HG02981 (cell line): ENCODE results near the gene PIK3R4.
A peak's percentile ranks its signal among the peaks of the same experiment; 100 is the strongest.

Experiments used
- ATAC-seq: cut with Tn5 transposase; IDR thresholded peaks from one replicate; pipeline ENCODE4 v1.9.1; 2021; ENCODE audit warnings: mild to moderate bottlenecking, moderate library complexity; ENCODE audit not compliant: unreplicated experiment

PIK3R4 gene

GRCh38 chr3:130688697-130689470, 57.7 kb downstream of the PIK3R4 start:
- ATAC-seq: no peak

- ATAC-seq: no peak
Measured at GRCh38 chr3:130688015-130688688, 58.5 kb downstream of the PIK3R4 start.

GRCh38 chr3:130687327-130687726, 59.3 kb downstream of the PIK3R4 start:
- no peak for ATAC-seq

- ATAC-seq: peak; percentile 53
Measured at GRCh38 chr3:130686833-130687232, 59.8 kb downstream of the PIK3R4 start.

GRCh38 chr3:130682131-130682530, 64.5 kb downstream of the PIK3R4 start:
- no peak for ATAC-seq

- ATAC-seq: no peak
Measured at GRCh38 chr3:130679218-130679617, 67.4 kb downstream of the PIK3R4 start.

GRCh38 chr3:130677343-130677742, 69.3 kb downstream of the PIK3R4 start:
- no peak for ATAC-seq

- ATAC-seq: no peak
Measured at GRCh38 chr3:130671545-130672312, 74.9 kb downstream of the PIK3R4 start.

GRCh38 chr3:130669740-130670139, 76.9 kb downstream of the PIK3R4 start:
- no peak for ATAC-seq

GRCh38 chr3:130663092-130663491, 83.5 kb downstream of the PIK3R4 start:
- ATAC-seq: no peak

GRCh38 chr3:130662501-130662996, 84.1 kb downstream of the PIK3R4 start:
- no peak for ATAC-seq

- no peak for ATAC-seq
Measured at GRCh38 chr3:130661140-130661891, 85.3 kb downstream of the PIK3R4 start.

GRCh38 chr3:130659911-130660310, 86.7 kb downstream of the PIK3R4 start:
- ATAC-seq: no peak

- no peak for ATAC-seq
Measured at GRCh38 chr3:130658678-130659077, 88.0 kb downstream of the PIK3R4 start.

GRCh38 chr3:130656627-130657026, 90.0 kb downstream of the PIK3R4 start:
- no peak for ATAC-seq

- no peak for ATAC-seq
Measured at GRCh38 chr3:130654921-130655320, 91.7 kb downstream of the PIK3R4 start.

GRCh38 chr3:130654091-130654490, 92.5 kb downstream of the PIK3R4 start:
- no peak for ATAC-seq

GRCh38 chr3:130649061-130649654, 97.5 kb downstream of the PIK3R4 start:
- no peak for ATAC-seq

GRCh38 chr3:130648293-130648692, 98.3 kb downstream of the PIK3R4 start:
- ATAC-seq: no peak

GRCh38 chr3:130645261-130645660, 101.4 kb downstream of the PIK3R4 start:
- no peak for ATAC-seq
